ENCODE results near the gene RBSN.

Gene RBSN

DNA sequence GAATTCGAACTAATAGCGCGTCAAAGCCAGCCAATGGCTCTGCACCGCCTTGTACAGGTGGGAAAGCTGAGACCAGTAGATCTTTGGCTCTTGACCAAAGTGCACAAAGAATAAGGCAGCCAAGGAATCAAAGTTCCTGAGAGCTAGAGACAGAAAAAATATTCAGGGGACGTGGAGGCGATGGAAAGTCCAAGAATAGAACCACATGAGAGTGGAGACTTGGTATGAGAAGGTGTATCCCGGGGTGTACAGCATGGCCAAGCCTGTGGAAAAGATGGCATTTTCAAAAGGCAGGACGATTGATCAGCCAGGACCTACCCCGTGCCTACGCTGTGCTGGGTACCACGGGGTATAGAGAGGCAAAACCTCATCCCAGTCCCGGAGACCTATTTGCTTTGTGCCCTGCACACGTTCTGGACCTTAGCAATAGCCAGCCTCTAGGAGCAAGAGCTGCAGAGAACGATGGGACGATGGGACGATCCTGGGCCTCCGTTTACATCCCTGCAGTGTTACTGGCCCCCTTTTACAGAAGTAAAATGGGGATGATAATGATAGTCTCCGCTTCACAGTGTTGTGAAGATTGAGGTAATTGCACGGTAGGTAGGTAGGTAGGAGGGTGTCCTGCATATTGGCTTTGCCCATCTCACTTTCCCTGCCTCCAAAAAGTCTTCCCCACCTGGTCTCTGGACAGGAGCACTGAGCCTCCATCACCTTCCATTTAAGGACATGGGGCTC is 583 bp upstream of the RBSN start:
- no peak for DNase-seq (ENCODE audit: low read depth)

DNA sequence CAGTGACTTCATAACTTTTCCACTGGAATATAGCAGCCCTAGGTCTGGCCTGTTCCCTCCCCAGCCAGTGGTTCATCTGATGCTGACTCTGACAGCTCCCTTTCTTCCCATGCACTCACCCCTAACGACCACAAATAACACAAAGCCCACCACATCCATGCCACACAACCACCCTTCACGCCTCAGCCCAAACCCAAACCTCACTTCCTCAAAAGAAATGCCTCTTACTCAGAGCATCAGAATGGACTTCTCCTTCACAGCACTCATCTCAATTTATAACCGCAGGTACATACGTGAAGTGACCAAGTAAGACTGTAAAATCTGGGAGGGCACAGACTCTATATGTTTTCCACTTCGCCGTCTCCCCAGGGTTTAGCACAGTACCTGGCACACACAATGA is 1.1 kb downstream of the RBSN start:
- no peak for DNase-seq (ENCODE audit: low read depth)

GRCh38 chr3:15096046-15096445 is 2.9 kb downstream of the RBSN start:
- no peak for DNase-seq (ENCODE audit: low read depth)

DNA sequence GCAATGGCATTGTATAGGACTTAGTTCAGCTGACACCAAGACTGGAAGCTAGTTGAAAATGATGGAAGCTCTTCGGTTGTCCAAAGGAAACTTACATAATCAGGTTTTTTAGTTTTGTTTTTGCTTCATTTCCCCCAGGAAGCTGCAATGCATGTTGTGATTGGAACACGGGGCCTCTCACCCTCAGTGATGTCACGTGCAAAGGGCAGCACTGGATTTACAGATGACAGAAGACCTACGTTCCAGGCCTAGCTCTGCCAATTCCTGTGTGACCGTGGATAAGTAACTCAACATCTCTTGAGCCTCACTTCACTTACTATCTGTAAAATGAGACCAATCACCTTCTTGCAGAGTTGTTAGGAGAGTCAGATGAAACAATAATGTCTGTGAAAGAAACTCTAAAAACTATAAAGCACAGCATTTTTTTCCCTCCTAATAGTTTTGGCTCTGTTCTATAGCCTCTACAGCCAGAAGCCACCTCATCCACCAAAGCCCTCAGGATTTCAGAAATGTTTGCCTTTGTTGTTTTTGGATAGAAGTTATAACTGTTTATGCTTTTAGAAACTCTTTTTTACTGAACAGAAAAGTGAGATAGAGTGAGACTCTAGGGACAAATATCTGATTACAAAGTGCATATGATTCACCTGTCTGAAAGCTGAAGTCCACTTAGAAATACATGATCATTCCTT is 4.6 kb downstream of the RBSN start:
- no peak for DNase-seq (ENCODE audit: low read depth)

- DNase-seq (ENCODE audit: low read depth) = no peak
Measured at GRCh38 chr3:15092686-15093085, 6.3 kb downstream of the RBSN start.

- DNase-seq (ENCODE audit: low read depth) = no peak
Measured at GRCh38 chr3:15091575-15091974, 7.4 kb downstream of the RBSN start.

DNA sequence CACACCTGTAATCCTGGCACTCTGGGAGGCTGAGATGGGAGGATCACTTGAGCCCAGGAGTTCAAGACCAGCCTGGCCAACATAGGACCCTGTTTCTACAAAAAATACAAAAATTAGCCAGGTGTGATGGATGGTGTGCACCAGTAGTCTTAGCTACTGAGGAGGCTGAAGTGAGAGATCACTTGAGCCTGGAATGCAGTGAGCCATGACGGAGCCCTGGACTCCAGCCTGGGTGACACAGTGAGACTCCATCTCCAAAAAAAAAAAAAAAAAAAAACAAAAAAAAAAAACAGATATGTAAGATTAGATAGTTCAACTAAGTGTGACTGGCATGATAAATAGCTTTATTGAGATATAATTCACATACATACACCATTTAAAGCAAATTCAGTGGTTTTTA is 9.7 kb downstream of the RBSN start:
- DNase-seq (ENCODE audit: low read depth) = no peak

DNA sequence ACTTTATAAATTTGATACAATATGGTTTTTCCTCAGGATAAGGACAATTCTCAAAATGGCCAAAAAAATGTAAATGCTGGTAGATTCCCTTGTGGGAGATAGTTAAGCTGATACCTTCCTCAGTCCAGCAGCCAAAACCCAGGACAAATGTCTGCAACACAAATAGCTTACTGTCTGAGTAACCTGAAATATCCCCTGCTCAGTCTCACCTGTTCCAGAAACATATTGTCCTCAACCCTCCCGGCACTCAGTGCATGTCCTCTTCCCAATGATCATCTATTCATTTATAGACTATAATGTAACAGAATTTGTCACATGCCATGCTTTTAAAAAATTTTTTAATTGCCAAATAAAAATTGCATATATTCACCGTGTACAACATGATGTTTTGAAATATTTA is 12.2 kb downstream of the RBSN start:
- DNase-seq (ENCODE audit: low read depth) = no peak

GRCh38 chr3:15086263-15086662 is 12.7 kb downstream of the RBSN start:
- no peak for DNase-seq (ENCODE audit: low read depth)

DNA sequence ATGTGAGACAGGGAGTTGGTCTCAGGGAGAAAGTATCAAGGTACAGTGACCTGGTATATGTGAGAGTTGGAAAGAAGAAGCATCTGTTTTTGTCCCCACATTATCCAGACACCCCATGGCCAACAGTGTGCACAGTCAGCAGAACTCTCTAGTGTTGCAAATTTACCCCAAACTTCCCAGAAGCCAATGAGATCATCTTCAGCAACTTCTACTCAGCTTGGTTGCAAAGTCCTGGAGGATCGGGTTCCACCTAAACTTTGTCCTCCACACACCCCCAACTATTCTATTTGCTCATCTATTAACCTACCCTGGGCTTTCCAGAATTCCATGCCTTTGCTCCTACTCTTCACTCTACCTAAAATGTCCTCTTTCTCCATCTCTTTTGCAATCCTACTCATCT is 15.7 kb downstream of the RBSN start:
- DNase-seq (ENCODE audit: low read depth) = no peak

GRCh38 chr3:15081960-15082664 is 16.8 kb downstream of the RBSN start:
- DNase-seq (ENCODE audit: low read depth) = no peak

DNA sequence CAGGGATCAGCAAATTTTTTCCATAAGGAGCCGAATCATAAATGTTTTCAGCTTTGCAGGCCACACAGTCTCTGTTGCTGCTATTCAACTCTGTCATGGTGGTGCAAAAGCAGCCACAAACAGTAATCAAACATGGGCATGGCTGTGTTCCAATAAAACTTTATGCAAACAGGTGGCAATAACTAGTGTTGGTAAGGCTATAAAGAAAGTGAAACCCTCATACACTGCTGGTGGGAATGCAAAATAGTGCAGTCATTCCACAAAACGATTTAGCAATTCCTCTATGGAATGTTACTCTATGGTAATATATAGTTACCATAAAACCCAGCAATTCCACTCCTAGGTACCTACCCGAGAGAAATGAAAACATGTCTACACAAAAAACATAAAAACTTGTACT is 19.9 kb downstream of the RBSN start:
- no peak for DNase-seq (ENCODE audit: low read depth)

GRCh38 chr3:15074500-15074899 is 24.4 kb downstream of the RBSN start:
- no peak for DNase-seq (ENCODE audit: low read depth)

DNA sequence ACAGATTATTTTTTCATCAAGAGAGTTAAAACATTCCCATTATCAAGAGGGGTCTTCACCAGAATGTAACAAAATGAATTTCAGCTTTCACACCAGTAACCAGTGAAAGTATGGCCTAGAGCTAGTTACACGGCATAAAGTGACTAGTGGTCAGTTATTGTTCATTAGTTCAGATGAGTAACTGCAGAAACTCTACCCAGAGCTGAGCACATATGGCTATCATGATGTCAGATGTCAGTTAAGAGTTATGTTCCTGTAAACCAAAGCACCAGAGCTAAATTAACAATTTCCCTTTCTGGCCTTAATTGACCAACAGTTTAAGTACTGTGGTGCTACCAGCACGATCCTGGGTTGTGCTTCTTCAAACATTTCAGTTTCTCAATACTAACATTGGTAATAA is 27.2 kb downstream of the RBSN start:
- DNase-seq (ENCODE audit: low read depth) = no peak

GRCh38 chr3:15069441-15069840 is 29.5 kb downstream of the RBSN start:
- DNase-seq (ENCODE audit: low read depth) = no peak

- DNase-seq (ENCODE audit: low read depth) = no peak
Measured at GRCh38 chr3:15066467-15066866, 32.5 kb downstream of the RBSN start.

DNA sequence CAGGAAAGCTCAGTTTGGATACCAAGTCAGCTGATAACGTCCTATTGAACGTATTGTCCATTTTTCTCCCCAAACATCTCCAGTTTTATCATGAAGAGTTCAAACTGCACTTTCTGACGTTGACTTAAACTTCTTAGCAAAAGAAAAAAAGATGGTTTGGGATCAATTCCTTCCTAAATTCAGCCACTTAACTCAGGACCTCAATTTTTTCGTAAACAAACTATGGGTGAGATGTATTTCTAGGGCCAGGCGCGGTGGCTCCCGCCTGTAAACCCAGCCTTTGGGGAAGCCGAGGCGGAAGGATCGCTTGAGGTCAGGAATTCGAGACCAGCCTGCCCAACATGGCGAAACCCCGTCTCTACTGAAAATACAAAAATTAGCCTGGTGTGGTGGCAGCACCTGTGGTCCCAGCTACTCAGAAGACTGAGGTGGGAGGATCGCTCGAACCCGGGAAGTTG is 33.4 kb downstream of the RBSN start:
- DNase-seq (ENCODE audit: low read depth) = no peak

DNA sequence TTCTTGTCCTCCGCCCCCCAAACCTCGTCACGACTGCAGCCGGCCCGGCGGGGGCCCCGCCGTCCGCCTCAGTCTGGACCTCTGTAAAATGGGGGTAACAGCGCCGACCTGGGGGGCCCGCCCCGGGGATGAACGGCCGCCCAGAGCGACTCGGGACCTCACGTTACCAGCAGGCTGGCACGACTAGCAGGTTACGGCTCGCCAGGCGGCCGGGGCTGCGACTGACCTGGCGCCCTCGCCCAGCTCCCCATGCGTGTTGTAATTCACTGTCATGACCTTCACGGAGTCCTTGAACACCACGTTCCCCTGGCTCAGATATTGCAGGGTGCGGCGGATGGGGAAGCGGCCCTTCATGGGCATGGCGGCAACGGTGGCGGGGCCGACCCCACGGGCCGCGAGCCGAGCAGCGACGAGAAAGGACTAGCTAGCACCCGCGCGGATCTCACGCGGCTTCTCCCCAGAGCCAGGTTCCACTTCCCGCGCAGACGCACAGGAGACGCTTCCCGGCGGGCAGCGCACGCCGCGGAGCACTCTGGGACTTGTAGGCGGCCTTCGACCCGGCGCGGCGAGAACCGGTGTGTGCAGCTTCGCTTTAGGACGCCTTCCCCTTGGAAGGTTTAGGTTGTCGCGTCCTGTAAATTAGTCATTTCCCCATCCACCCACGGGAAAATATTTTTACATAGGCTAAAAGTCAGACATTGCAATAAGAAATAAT is 34.0 kb downstream of the RBSN start, which contains the start of gene MRPS25:
Gene MRPS25, minus strand, starts transcription at position 481 of the 715 bp plus-strand sequence. Its CDS starts 121 bp downstream, at position 360.
- DNase-seq (ENCODE audit: low read depth) = peak; percentile 83

GRCh38 chr3:15064299-15064834 is 34.6 kb downstream of the RBSN start:
- DNase-seq (ENCODE audit: low read depth) = no peak

DNA sequence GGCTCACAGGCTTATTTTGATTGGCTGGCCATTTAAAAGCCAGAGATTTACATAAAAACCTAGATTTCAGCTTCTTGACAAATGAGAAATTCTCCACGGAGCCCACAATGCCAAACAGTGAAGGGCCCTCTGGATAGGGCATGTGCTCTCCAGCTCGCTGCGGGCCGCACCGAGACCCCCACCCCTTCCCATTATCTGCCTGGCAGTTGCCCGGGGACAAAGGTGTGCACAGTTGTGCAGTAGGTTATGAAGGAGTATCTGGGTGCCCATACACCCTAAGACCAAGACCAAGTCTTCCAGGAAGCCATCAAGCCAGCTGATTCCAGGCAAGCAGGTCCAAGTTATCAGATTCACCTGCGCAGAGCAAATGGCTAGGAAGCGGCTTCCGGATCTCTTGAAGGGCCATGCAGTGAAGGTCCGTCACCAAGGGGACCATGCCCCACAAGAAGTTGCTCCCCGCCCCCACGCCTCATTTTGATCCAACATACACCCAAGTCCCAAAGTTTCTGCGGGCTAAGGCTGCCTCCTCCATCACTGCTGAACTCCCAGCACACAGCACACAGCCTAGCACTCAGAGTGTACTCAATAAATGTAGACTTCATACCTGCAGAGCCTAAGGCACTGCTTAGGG is 35.2 kb downstream of the RBSN start:
- DNase-seq (ENCODE audit: low read depth) = no peak

GRCh38 chr3:15063238-15063637 is 35.7 kb downstream of the RBSN start:
- no peak for DNase-seq (ENCODE audit: low read depth)

- no peak for DNase-seq (ENCODE audit: low read depth)
Measured at GRCh38 chr3:15060029-15060428, 38.9 kb downstream of the RBSN start.

Data from stimulated activated CD4-positive, alpha-beta T cell treated with anti-CD3 and anti-CD28 coated beads, Interleukin-2, amount 100 ng/mL, for 4 hours (primary cell).